Activated CD4-positive, CD25-positive, alpha-beta regulatory T cell (primary cell): Measurements from ENCODE around the gene PLEKHB2.
A peak's percentile ranks its signal among the peaks of the same experiment; 100 is the strongest.
"Not testable (repeated sequence)": the region's sequence is repeated elsewhere in the genome, so short reads cannot be mapped to it uniquely, and the experiment has no call there.

Experiments used
- DNase-seq, 4 experiments: peaks; one replicate each; lab custom pipeline; 2025; lab: John Stamatoyannopoulos, UW

PLEKHB2 gene

DNA sequence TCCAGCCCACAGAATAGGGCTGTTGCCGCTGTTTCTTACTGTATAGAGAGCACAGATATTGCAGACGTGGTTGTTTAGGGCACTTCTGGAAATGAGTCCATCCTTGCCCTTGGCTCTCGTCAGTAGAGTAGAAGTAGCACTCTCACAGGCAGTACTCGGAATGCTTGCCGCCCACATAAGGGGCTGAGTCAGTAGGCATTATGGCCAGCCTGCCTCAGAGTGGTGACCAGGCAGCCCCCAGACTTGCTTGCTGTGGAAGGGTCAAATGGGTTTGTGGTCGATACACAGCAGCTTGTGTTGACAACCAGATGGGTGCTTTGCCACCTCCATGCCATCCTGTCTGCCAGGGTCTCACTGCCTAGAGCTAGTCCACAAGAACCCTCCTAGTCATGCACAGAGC lies 38.7 kb downstream of the PLEKHB2 start:
- no peak for DNase-seq

GRCh38 chr2:131145040-131145439 lies 39.9 kb downstream of the PLEKHB2 start:
- no peak for DNase-seq

DNA sequence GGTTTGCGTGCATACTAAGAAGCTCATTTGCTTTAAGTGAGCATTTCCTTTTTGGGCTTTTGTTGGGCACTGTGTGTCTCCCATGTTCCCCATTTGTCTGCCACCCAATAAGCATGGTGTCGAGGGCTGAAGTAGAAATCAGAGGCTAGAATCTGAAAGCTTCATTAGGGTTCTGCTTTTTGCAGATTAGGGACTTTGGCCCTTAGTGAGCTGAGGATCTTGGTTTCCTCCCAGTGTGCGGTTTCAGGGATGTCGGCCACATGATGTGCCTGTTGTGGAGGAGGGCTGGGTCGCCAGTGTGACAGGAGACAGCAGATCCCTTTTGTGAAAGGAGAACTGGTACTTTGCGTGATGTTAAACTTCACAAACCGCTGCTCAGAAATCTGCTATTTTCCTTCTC lies 41.1 kb downstream of the PLEKHB2 start:
- DNase-seq = no peak

DNA sequence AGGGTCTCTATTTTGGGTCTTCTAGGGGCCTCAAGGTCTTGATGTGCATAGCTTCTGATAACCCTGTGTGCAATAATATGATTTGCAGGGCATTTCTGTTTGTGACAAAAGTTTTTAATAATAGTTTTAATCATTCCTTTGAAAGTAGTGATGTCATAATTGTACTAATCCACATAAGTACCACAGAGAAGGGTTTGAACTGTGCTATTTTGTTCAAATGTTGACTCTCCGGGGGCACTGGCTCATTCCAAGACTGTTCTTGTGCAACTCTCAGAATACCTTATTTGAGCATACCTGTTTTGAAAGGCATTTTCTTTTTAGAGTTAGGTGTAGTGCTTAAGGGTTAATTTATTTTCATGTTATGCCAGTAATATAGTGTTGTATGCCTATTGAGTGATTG lies 41.6 kb downstream of the PLEKHB2 start:
- no peak for DNase-seq

- DNase-seq = no peak
Measured at GRCh38 chr2:131148426-131148825, 43.3 kb downstream of the PLEKHB2 start.

GRCh38 chr2:131150109-131150508 lies 45.0 kb downstream of the PLEKHB2 start:
- not testable (repeated sequence) for DNase-seq

- no peak for DNase-seq
Measured at GRCh38 chr2:131151398-131151797, 46.3 kb downstream of the PLEKHB2 start.

DNA sequence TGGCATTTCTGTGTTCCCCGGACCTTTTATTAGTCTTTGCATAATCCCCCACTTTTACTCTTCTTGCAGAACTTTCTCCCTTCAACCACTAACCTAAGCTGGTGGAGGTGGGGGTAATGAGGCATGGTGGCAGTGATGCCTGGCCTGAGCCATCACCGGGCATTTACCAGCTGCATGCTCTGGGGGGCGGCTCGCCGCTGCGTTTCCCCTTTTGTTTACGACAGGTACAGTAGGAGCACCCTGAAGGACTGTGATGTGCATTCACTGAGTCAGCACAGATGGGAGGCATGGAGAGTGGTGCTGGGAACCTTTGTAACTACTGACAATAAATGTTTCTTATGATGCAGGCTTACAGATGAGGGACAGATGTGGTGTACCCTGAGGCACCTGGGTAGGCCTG lies 46.9 kb downstream of the PLEKHB2 start:
- no peak for DNase-seq

DNA sequence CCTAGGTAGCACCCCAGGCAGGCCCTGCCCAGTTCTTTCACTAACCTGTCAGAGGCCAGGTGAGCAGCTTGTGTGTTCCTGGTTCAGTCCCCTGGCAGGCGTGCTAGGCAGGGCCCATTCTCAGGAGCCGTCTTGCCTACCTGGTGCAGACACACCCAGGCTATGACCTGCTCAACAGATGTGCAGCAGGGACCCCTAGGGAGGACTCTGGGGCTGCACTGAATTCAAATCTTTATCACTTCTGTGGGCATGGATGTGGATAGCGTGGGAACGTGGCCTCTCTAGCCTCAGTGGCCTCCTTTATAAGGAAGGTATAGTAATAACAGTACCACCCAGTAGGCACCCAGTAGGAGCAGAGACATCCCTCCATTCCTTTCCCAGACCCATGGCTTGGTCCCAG lies 48.4 kb downstream of the PLEKHB2 start:
- no peak for DNase-seq

- peak; percentile 29 to 66 (median 38) for DNase-seq
Measured at GRCh38 chr2:131154071-131154531, 49.0 kb downstream of the PLEKHB2 start.

- no peak for DNase-seq
Measured at GRCh38 chr2:131154647-131155046, 49.5 kb downstream of the PLEKHB2 start.

- no peak for DNase-seq
Measured at GRCh38 chr2:131155208-131155855, 50.2 kb downstream of the PLEKHB2 start.

DNA sequence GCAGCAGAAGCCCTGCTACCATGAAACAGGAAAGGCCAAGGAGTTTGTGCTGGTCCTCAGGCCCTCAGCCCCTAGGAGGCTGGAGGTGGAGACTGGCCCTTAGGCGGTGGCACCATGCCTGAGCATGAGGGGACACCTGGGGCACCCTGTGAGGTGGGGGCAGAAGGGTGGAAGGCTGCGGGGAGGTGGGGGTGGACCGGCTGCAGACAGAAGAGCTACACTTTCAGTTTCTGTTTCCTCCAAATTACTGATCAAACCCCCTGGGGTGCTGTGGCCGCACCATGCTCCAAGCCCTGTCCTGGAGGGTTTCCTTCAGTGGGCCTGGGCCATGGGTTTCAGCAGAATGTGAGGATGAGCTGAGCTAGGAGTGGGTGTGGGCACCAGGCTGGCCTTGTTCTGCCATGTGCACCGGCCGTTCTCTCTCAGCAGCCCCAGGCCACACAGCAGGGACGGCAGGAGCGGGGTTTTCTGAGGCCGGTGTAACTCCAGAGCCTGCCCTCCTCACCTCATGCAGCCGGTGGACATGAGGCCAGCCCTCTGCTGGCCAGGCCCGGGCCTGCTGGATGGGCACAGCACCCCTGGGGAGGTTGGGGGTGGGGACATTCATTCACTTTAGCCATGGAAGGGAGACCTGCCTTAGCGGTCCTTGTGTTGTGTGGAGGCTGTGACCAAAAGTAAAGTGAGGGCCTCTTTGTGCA lies 51.5 kb downstream of the PLEKHB2 start:
- no peak for DNase-seq

- not testable (repeated sequence) for DNase-seq
Measured at GRCh38 chr2:131165562-131165961, 60.4 kb downstream of the PLEKHB2 start.

DNA sequence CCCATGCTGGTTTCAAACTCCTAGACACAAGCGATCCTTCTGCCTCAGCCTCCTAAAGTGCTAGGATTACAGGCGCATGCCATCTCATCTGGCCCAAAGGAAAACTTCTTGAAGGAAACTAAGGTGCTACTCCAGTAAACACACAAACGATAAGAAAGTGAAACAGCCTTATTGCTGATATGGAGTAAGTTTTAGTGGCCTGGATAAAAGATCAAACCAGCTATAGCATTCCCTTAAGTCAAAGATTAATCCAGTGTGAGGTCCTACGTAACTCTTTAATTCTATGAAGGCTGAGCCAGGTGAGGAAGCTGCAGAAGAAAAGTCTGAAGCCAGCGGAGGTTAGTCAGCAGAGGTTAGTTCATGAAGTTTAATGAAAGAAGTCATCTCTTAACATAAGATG lies 63.4 kb downstream of the PLEKHB2 start:
- DNase-seq = no peak

DNA sequence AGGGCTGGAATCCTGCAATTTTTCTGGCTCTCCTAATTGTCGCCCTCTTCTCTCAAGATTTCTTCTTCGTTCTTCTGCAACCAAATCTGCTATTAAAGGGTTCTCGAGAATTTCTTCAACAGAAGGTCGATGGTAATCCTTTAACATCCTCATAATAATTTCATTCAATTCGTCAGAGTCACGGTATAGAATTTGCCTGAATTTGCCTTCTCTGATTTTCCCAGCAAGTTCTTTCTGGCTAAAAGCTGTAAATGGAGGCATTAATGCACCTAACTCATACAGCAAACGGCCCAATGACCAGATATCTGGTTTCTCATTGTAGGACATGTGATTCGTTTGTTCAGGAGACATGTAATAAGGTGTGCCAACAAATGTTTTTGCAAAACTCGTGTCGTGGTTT lies 72.9 kb downstream of the PLEKHB2 start:
- not testable (repeated sequence) for DNase-seq

GRCh38 chr2:131178721-131179418 lies 73.7 kb downstream of the PLEKHB2 start:
- not testable (repeated sequence) for DNase-seq

GRCh38 chr2:131181451-131181850 lies 76.3 kb downstream of the PLEKHB2 start:
- DNase-seq = not testable (repeated sequence)

- not testable (repeated sequence) for DNase-seq
Measured at GRCh38 chr2:131193421-131193820, 88.3 kb downstream of the PLEKHB2 start.

DNA sequence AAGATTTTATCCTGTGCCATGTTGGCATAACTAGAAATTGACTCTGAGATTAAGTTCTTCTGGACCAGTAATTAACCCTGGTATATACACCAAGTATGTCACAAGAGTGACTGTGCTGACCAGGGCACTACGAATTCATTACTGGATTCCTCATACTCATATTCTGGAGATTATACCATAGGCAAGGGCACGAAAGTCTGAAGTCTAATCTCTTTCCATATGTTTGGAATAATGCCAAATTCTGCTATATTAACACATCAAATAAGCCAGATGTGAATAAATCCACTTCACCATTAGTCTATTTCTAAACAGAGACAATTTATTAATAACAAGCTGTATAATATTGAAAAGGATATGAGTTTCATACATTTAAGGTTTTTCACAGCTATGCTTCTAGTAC lies 91.0 kb downstream of the PLEKHB2 start:
- DNase-seq = not testable (repeated sequence)
